SK-N-SH (cell line): ENCODE results near the gene FMN1. TPM values are rescaled to one million over a fixed set of nuclear protein-coding genes. Genes with fewer than 3 reads are reported as not detected.
A peak's percentile ranks its signal among the peaks of the same experiment; 100 is the strongest.

Source experiments
- CTCF ChIA-PET: fragments of 300-600, 350-600 bp; formaldehyde crosslinking; extraction: SDS; loops from one replicate; lab custom pipeline; 2021; lab: Yijun Ruan, JAX
- POLR2A ChIA-PET: fragments of 350-600 bp; sonication (Branson Sonifier 250); formaldehyde crosslinking; extraction: SDS; loops from one replicate; lab custom pipeline; 2020; ENCODE audit warnings: antibody characterized with exemption, inconsistent platforms; lab: Yijun Ruan, JAX
- DNase-seq: peaks from one replicate; pipeline ENCODE4 v3.0.0; 2012
- H2AFZ ChIP-seq: fragments of 200-600 bp; sonication (generic); 2 replicates; pipeline ENCODE4 v1.8.1; 2016; ENCODE audit warnings: antibody characterized with exemption, mild to moderate bottlenecking, low read depth
- H3F3A ChIP-seq: fragments of 200-600 bp; sonication (generic); replicated peaks from 2 replicates; pipeline ENCODE3; 2016; ENCODE audit warnings: antibody characterized with exemption, mild to moderate bottlenecking; ENCODE audit not compliant: insufficient read depth
- H3K27ac ChIP-seq, 2 experiments: fragments of 200-500 bp in 1 of 2; fragments of 200-600 bp in 1 of 2; sonication (Bioruptor generic) in 1 of 2; sonication (generic), shearing (Covaris generic) in 1 of 2; 2 replicates each; pipeline versions ENCODE4 v1.5.1 to v1.6.1; 2014 to 2016; ENCODE audit warnings: low read depth in 2 of 2, inconsistent platforms in 1 of 2, low read length in 1 of 2, mild to moderate bottlenecking in 1 of 2, mixed read lengths in 1 of 2
- H3K27me3 ChIP-seq: fragments of 200-600 bp; sonication (generic), shearing (Covaris generic); 2 replicates; pipeline ENCODE4 v1.6.1; 2016; ENCODE audit warnings: mixed run types; ENCODE audit not compliant: insufficient read depth
- H3K36me3 ChIP-seq, 2 experiments: fragments of 200-500 bp in 1 of 2; fragments of 200-600 bp in 1 of 2; sonication (Bioruptor generic) in 1 of 2; sonication (generic) in 1 of 2; replicated peaks in 1 of 2; 2 replicates each; pipeline versions ENCODE3 to v1.5.1; 2014 to 2016; ENCODE audit warnings: low read length in 1 of 2, mild to moderate bottlenecking in 1 of 2; ENCODE audit not compliant: insufficient read depth in 2 of 2, control insufficient read depth in 1 of 2
- H3K4me1 ChIP-seq, 2 experiments: fragments of 200-500 bp in 1 of 2; fragments of 200-600 bp in 1 of 2; sonication (Bioruptor generic) in 1 of 2; sonication (generic), shearing (Covaris generic) in 1 of 2; 2 replicates each; pipeline versions ENCODE4 v1.5.1 to v1.6.1; 2014 to 2016; ENCODE audit warnings: low read depth in 1 of 2, low read length in 1 of 2, mixed run types in 1 of 2; ENCODE audit not compliant: insufficient read depth in 2 of 2, control insufficient read depth in 1 of 2
- H3K4me2 ChIP-seq: fragments of 200-600 bp; sonication (generic), shearing (Covaris generic); 2 replicates; pipeline ENCODE4 v1.6.1; 2017; ENCODE audit warnings: mixed run types
- H3K4me3 ChIP-seq, 2 experiments: fragments of 200-500 bp in 1 of 2; fragments of 200-600 bp in 1 of 2; sonication (Bioruptor generic) in 1 of 2; sonication (generic), shearing (Covaris generic) in 1 of 2; 2 replicates each; pipeline versions ENCODE4 v1.5.1 to v1.8.1; 2014 to 2016; ENCODE audit warnings: low read depth in 2 of 2, inconsistent platforms in 1 of 2, low read length in 1 of 2, mild to moderate bottlenecking in 1 of 2, mixed read lengths in 1 of 2, moderate library complexity in 1 of 2
- H3K79me2 ChIP-seq: fragments of 200-600 bp; sonication (generic); 2 replicates; pipeline ENCODE4 v1.8.1; 2017; ENCODE audit warnings: mild to moderate bottlenecking; ENCODE audit not compliant: insufficient read depth
- H3K9ac ChIP-seq: fragments of 200-600 bp; sonication (generic); 2 replicates; pipeline ENCODE4 v1.6.1; 2017; ENCODE audit warnings: mixed run types
- H3K9me2 ChIP-seq: fragments of 200-600 bp; sonication (generic); 2 replicates; pipeline ENCODE4 v1.6.1; 2017; ENCODE audit warnings: mixed run types
- H3K9me3 ChIP-seq: fragments of 200-600 bp; sonication (generic); 2 replicates; pipeline ENCODE4 v1.6.1; 2017; ENCODE audit warnings: mixed run types, mild to moderate bottlenecking, moderate library complexity
- H4K20me1 ChIP-seq: fragments of 200-600 bp; sonication (generic); 2 replicates; pipeline ENCODE4 v1.6.1; 2017; ENCODE audit warnings: mild to moderate bottlenecking, mixed run types; ENCODE audit not compliant: insufficient read depth
- CHD2 ChIP-seq: fragments of 150-350 bp; IDR thresholded peaks from 2 replicates; pipeline ENCODE4 v1.6.1; 2018; ENCODE audit warnings: low read length; ENCODE audit not compliant: partially characterized antibody
- CTCF ChIP-seq: fragments of 200-600 bp; sonication (generic); IDR thresholded peaks from 2 replicates; pipeline ENCODE4 v1.6.1; 2017; ENCODE audit warnings: antibody characterized with exemption, mild to moderate bottlenecking, moderate library complexity
- EP300 ChIP-seq, 2 experiments: IDR thresholded peaks; 2 replicates each; pipeline versions ENCODE4 v1.4.0 to v1.6.1; 2012; ENCODE audit warnings: borderline replicate concordance in 1 of 2, low read depth in 1 of 2, low read length in 1 of 2
- FOSL2 ChIP-seq: IDR thresholded peaks from 2 replicates; pipeline ENCODE4 v1.4.0; 2012; ENCODE audit warnings: low read depth, mild to moderate bottlenecking, moderate library complexity, borderline replicate concordance
- FOXM1 ChIP-seq: IDR thresholded peaks from 2 replicates; pipeline ENCODE4 v1.4.0; 2012; ENCODE audit warnings: low read depth, mild to moderate bottlenecking
- JUND ChIP-seq: IDR thresholded peaks from 2 replicates; pipeline ENCODE4 v1.4.0; 2012
- MEF2A ChIP-seq: IDR thresholded peaks from 2 replicates; pipeline ENCODE4 v1.4.0; 2012; ENCODE audit warnings: low read depth, borderline replicate concordance
- MXI1 ChIP-seq: IDR thresholded peaks from 2 replicates; pipeline ENCODE4 v1.6.1; 2012; ENCODE audit warnings: mild to moderate bottlenecking, low read depth, low read length, improper control_type of control experiment
- REST ChIP-seq: IDR thresholded peaks from 2 replicates; pipeline ENCODE4 v1.6.1; 2012; ENCODE audit warnings: mild to moderate bottlenecking, low read depth, low read length, moderate library complexity
- RFX5 ChIP-seq: IDR thresholded peaks from 2 replicates; pipeline ENCODE4 v1.6.1; 2012; ENCODE audit warnings: mild to moderate bottlenecking, improper control_type of control experiment, low read length
- SMC3 ChIP-seq: IDR thresholded peaks from 2 replicates; pipeline ENCODE4 v1.6.1; 2012; ENCODE audit warnings: low read depth, low read length, improper control_type of control experiment
- TAF1 ChIP-seq: IDR thresholded peaks from 2 replicates; pipeline ENCODE4 v1.6.1; 2012; ENCODE audit warnings: low read depth, mild to moderate bottlenecking, low read length, moderate library complexity, borderline replicate concordance
- TEAD4 ChIP-seq: IDR thresholded peaks from 2 replicates; pipeline ENCODE4 v1.4.0; 2012; ENCODE audit warnings: mild to moderate bottlenecking, borderline replicate concordance; ENCODE audit not compliant: insufficient read depth
- USF2 ChIP-seq: fragments of 150-350 bp; IDR thresholded peaks from 2 replicates; pipeline ENCODE4 v1.6.1; 2017; ENCODE audit warnings: antibody characterized with exemption, low read length, low read depth, borderline replicate concordance
- WGBS: methylation state at CpG from one replicate; pipeline ENCODE4 v1.1.6; 2017; ENCODE audit warnings: low lambda C conversion rate; 5-methylcytosine and 5-hydroxymethylcytosine counted together
- polyA plus RNA-seq, 3 experiments: library from polyadenylated mRNA; depleted of rRNA; stranded (reverse); fragments of >200 nt; gene quantifications; 2 replicates each; pipeline ENCODE4 v1.2.3, GENCODE V29; 2012

The FMN1 gene
- polyA plus RNA-seq, 1 of the 3 experiments (the other 2 are of a cell fraction): 9.1 TPM

GRCh38 chr15:32735989-32736700 lies 458.4 kb downstream of the FMN1 start:
- Histone ChIP-seq H3K79me2 (peaks cover 14% of the 10 kb centered on the region; the same call in 1 of the 2 replicates), H2AFZ (no peak overlapping the region), H4K20me1 (peaks cover 5% of the 10 kb centered on the region; the same call in 1 of the 2 replicates), H3K9me3 (no peaks in the 10 kb centered on the region), H3K27me3 (no peaks in the 10 kb centered on the region), H3K9me2 (no peaks in the 10 kb centered on the region), H3K36me3 (peaks cover 9 to 47% of the 10 kb centered on the region in 2 experiments), H3K4me2 (no peak overlapping the region), H3K4me3 (no peak overlapping the region), H3F3A (peaks cover 99% of the 10 kb centered on the region), H3K4me1 (no peaks in the 10 kb centered on the region), H3K9ac (no peak overlapping the region), H3K27ac (0 out of 4 replicates have a peak overlapping the region, but pooled peaks of 1 of the 2 experiments have one; percentile 3)
- ChIA-PET CTCF (interaction anchor here (2.0 kb wide), 1 partner anchor 73 kb away, joined by 5 read pairs; no protein-coding TSS in a partner anchor), POLR2A (no interaction called here)
- WGBS: 81% methylated on average over 2 of the region's 2 CpGs
- DNase-seq: no peak
- no peak for TF ChIP-seq TEAD4
- TF ChIP-seq JUND: no peak
- no peak for TF ChIP-seq CTCF
- TF ChIP-seq TAF1: no peak
- TF ChIP-seq FOXM1: no peak
- TF ChIP-seq, all 33 proteins: peak for 0

- Histone ChIP-seq H3K4me2 (no peak overlapping the region), H3K27me3 (no peaks in the 10 kb centered on the region), H3K9ac (no peak overlapping the region), H3K9me2 (no peaks in the 10 kb centered on the region), H3F3A (peaks cover 89% of the 10 kb centered on the region), H3K36me3 (peaks cover 9 to 64% of the 10 kb centered on the region in 2 experiments), H3K4me1 (no peaks in the 10 kb centered on the region), H3K4me3 (no peak overlapping the region), H3K27ac (peak overlapping the region in 1 of 2 experiments; percentile 27; a peak in 1 of 4 replicates), H3K9me3 (no peaks in the 10 kb centered on the region), H3K79me2 (peaks cover 39% of the 10 kb centered on the region; the same call in 1 of the 2 replicates), H4K20me1 (peaks cover 9% of the 10 kb centered on the region; the same call in 1 of the 2 replicates), H2AFZ (no peak overlapping the region)
- TF ChIP-seq USF2: no peak
- TF ChIP-seq FOSL2: no peak
- TF ChIP-seq MXI1: no peak
- TF ChIP-seq MEF2A: no peak
- no peak for TF ChIP-seq CHD2
- TF ChIP-seq REST: no peak
- no peak for TF ChIP-seq SMC3
- no peak for TF ChIP-seq RFX5
- no peak for TF ChIP-seq EP300 (IDR thresholded peaks at IDR 0.05; ENCODE audit: borderline replicate concordance in 1 of 2, low read depth in 1 of 2, low read length in 1 of 2)
- WGBS: 62% methylated on average over 3 of the region's 3 CpGs
- no peak for DNase-seq
- ChIA-PET POLR2A (no interaction called here), CTCF (no interaction called here)
Measured at GRCh38 chr15:32733281-32733680, 461.2 kb downstream of the FMN1 start.
